NCI-H128 (cell line): ENCODE results near the gene MPST.

ENCODE experiments used
- DNase-seq: peaks from one replicate; lab custom pipeline; 2025; ENCODE audit not compliant: unreplicated experiment; lab: John Stamatoyannopoulos, UW

MPST gene

GRCh38 chr22:37043828-37044538 is 24.4 kb downstream of the MPST start:
- no peak for DNase-seq

DNA sequence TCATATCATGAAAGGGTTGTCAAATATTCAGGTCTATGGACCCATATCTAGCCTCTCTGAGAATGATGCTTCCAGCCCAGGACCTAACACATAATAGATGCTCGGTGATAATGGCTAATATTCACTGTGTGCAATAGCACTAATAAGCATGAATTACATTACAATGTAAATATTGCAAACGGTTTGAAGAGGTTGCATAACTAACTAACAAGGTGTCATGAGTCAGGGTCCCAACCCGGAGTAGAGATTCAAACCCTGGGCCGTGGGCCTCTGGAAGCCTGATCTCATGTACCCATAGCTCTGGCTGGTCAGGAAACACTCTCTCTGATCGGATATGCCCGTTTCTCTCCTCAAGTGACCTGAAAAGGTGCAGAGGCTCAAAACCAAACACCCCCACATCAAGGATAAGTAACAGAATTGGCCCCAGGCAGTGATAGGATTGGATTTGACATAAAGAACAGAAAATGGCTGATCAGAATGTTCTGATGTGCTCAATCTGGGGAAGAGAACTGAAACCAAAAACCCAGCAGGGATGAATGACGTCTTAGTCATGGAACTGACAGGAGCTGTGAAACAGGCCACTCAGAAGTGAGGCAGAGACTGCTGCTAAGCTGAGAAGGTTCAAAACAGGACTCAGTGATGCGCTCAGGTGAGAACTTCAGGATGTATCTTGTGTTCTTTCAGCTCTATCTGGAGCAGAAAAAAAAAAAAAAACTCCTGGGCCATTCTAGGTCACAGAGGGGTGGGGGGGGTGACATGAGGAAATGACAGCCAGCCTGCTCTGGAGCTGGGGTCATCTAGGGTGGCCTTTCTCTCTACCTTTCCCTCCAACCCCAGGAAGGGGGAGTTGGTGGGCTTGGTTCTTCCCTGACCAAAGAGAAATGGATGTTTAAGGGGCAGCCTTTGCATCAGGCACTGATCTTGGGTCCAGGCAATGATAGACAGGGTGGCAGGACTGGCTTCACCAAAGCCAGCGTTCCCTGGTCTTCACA is 25.4 kb downstream of the MPST start:
- no peak for DNase-seq

- DNase-seq = no peak
Measured at GRCh38 chr22:37045958-37046357, 26.4 kb downstream of the MPST start.

DNA sequence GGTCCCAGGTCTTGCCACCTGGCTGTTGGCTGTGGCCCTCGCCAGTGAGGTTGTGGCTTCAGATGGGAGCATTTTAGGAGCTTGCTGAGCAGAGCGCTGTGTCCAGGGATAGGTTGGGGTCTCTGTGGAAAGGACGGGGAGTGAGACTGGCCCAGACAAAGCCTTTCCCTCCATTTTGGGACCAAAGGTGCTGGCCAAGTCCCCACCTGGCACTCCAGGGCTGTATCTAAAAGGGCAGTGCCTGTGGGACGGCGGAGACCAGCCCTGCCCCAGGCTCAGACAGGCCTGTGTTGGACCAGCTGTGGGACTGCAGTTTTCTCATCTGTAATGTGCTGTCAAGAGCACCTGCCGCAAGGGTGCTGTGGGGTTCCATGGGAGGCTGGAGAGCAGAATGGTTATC is 27.0 kb downstream of the MPST start:
- DNase-seq = no peak

GRCh38 chr22:37047006-37047405 is 27.5 kb downstream of the MPST start:
- no peak for DNase-seq

DNA sequence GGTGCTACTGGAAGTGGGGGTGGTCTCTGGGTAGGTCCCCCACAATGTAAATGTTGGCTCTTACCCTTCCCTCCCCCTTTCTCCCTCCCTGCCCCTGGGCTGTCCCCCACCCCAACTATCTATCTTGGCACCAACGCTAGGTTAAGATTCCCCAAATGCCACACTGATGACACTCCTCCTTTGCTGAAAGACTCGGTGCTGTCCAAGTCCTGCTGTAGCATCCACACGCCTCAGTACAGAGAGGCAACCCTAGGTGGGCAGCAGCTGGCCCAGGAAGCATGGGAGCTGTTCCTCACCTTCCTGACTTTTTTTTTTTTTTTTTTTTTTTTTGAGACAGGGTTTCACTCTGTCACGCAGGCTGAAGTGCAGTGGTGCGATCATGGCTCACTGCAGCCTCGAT is 28.6 kb downstream of the MPST start:
- DNase-seq = no peak

GRCh38 chr22:37049224-37049623 is 29.7 kb downstream of the MPST start:
- no peak for DNase-seq

DNA sequence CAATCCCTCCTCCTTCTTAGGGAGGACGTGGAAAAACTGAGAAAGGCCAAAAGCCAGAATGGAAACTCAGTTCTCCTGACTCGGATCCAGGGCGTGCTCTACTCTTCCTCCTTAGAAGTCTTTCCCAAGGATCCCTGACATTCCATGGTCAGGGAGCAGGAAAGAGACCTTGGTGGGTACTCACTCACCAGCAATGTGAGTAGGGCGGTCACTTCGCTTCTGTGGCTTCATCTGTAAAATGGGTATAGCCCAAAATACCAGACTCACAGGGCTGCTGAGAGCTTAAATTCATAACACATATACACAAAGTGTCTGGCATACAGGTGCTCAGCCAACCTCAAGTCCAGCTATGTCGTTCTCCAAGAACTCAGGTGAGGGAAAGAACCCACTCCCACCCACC is 31.4 kb downstream of the MPST start:
- DNase-seq = no peak

DNA sequence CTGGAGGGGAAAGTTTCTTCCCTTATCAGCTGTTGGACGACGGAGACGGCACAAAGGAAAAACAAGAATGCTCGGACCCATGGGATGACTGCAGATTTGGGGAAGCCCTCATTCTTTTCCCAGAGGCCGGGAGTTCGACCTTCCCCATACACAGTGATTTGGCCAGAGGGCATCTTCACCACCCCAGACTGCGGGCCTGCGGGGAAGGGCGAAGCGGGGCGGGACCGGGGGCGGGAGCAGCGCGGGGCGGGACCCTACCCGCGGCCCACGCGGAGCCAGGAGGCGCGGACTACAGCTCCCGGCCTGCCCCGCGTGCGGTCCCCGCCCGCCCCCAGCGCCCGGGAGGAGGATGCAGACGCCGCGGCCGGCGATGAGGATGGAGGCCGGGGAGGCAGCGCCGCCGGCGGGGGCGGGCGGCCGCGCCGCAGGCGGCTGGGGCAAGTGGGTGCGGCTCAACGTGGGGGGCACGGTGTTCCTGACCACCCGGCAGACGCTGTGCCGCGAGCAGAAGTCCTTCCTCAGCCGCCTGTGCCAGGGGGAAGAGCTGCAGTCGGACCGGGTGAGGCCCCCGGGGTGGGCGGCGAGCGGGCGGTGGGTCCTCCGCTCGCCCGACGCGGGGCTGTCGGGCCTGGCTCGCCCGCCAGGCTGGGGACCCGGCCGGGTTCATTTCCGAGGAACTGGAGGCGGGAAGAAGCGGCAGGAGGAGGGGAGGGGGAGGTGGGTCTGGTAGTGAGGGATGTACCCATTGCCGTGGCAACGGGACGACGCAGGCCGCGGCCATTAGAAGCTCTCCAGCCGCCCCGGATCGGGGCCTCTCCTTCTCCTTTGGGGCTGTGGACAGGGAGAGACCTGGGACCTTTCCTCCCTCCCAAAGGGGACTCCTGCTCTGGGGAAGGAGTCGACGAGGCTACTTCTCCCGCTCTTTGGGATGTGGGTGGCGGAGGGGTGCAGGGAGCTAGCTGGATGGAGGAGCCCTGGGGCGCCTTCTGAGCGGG is 32.1 kb downstream of the MPST start, which contains the start of gene KCTD17:
Gene KCTD17, plus strand, starts transcription at position 352 of the 995 bp plus-strand sequence. Its CDS starts 19 bp downstream, at position 371.
- no peak for DNase-seq

- DNase-seq = no peak
Measured at GRCh38 chr22:37052386-37053309, 33.1 kb downstream of the MPST start.

- no peak for DNase-seq
Measured at GRCh38 chr22:37053310-37054055, 33.9 kb downstream of the MPST start.

DNA sequence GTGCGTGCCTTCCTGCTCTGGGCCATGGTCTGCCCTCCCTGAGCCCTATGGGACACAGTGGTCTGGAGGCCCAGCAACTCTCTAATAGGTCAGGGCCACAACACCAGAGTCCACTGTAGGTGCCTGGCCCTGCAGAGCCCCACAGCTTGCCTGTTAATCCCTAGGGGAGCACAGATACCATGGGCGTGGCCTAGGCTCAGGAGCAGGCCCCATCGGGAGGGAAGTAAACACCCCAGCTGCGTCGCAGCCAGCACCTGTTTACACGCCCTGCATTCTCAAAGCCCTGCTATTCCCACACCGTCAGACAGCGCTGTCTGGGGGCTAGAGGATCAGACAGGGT is 34.5 kb downstream of the MPST start:
- no peak for DNase-seq

DNA sequence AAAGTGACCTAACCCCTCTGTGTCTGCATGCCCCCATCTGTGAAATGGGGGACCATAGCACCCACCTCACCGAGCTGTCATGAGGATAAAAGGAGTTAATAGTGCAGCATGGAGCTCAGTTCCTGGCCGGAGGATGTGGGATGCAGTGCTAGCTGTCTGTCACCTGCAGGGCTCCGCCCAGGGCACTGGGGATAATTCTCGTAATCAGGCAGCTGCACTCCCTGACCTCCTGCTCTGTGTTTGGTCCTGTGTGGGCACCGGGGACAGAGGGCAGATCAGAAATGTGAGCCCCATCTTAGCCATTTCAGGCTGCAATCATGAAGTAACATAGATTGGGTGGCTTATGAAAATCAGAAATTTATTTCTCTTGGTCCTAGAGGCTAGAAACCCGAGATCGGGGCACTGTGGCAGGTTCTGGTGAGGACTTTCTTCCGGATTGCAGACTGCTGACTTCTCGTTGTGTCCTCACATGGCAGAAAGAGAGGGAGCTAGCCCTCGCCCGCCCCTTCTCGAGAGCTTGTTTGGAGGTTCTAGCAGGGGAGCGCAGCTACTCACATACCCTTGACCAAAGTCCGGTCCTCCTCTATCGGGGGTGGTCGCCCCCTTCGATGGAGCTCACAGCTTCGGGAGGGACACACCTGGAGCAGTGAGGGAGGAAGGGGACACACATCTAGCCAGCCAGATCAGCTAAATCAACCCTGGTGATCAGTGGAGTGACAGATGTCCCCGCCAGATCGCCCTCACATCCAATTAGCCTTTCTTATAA is 35.2 kb downstream of the MPST start:
- no peak for DNase-seq

- no peak for DNase-seq
Measured at GRCh38 chr22:37056246-37056645, 36.7 kb downstream of the MPST start.

DNA sequence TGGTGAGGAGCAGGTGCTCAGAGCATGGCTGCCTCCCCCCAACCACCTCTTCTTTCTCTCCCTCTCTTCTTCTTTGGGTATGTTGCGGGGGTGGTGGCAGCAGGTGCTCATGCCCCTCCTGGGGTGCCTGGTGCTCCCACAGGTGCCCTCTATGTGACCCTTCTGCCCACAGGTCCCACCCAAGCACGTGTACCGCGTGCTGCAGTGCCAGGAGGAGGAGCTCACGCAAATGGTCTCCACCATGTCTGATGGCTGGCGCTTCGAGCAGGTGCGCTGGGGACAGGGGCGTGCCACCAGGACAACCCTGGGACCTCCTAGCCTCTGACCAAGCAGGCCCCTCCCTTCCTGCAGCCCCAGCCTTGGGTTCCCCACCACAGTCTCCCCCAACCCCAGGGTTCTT is 37.7 kb downstream of the MPST start:
- no peak for DNase-seq

GRCh38 chr22:37057796-37058510 is 38.4 kb downstream of the MPST start:
- no peak for DNase-seq

DNA sequence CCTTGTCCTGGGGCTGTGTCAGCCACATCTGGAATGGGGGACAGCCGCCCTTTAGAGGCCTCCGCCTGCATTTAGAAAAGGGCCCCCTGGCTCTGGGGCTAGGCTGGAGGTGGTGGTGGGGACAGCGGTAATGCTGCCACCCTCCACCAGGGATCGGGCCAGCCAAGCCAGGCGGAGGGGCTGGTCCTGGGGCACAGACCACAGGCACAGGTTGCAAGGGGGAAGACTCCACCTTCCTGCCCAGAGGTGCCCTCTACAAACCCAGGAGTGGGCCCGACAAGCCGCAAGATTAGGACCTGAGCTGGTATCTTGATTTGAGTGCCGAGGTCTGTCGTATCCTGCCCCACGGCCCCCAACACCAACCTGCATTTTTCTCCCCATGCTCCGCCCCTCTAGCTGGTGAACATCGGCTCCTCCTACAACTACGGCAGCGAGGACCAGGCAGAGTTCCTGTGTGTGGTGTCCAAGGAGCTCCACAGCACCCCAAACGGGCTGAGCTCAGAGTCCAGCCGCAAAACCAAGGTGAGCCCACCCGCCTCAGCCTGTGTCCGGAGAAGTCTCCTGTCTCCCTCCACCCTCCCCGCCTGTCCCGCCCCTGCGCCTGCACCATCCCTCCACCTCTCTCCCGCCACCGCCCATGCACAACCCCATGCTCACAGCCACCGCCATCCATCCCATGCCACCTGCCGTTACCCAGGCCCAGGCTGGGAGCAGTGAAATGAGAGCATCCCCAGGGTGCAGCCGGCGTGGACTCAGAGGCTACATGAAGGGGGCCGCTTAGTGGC is 39.6 kb downstream of the MPST start:
- no peak for DNase-seq
